Measurements from ENCODE around the gene DPRX. TPM values are rescaled to one million over a fixed set of nuclear protein-coding genes. Genes with fewer than 3 reads are reported as not detected.
"Not testable (repeated sequence)": the region's sequence is repeated elsewhere in the genome, so short reads cannot be mapped to it uniquely, and the experiment has no call there.

The DPRX gene
- total RNA-seq, 2 donors from 2014 or later: not detected

DNA sequence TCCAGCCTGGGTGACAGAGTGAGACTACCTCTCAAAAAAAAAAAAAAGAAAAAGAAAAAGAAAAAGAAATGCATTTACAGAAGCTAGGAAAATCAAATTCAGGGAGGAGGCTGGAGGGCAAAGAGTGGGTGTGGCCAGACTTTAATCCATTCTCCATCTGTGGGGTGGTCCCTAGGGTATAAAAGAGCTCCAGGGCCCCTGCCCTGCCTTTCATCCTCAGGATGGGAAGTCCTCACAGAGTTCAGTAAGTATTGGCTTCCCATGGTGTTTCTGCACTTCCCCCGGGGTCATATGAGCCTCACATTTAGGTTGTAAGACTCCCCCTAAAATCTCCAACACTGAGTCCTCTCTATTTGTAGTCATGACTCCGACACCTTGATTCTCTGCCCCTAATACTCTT, 33.0 kb downstream of the DPRX start:
- Histone ChIP-seq H3K36me3 (no peaks in the 10 kb centered on the region), H3K9me3 (no peaks in the 10 kb centered on the region), H3K4me1 (replicated peaks) (no peaks in the 10 kb centered on the region), H3K27me3 (replicated peaks; ENCODE audit: insufficient read depth) (no peaks in the 10 kb centered on the region), H3K4me3 (no peak overlapping the region), H3K27ac (no peak overlapping the region)
- DNase-seq (ENCODE audit: low spot score): no peak
- 76% methylated on average over 2 of the region's 2 CpGs for WGBS
- TF ChIP-seq, protein P1, sequence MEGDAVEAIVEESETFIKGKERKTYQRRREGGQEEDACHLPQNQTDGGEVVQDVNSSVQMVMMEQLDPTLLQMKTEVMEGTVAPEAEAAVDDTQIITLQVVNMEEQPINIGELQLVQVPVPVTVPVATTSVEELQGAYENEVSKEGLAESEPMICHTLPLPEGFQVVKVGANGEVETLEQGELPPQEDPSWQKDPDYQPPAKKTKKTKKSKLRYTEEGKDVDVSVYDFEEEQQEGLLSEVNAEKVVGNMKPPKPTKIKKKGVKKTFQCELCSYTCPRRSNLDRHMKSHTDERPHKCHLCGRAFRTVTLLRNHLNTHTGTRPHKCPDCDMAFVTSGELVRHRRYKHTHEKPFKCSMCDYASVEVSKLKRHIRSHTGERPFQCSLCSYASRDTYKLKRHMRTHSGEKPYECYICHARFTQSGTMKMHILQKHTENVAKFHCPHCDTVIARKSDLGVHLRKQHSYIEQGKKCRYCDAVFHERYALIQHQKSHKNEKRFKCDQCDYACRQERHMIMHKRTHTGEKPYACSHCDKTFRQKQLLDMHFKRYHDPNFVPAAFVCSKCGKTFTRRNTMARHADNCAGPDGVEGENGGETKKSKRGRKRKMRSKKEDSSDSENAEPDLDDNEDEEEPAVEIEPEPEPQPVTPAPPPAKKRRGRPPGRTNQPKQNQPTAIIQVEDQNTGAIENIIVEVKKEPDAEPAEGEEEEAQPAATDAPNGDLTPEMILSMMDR (IDR thresholded peaks at IDR 0.05): no peak
- no peak for TF ChIP-seq POLR2AphosphoS5 (IDR thresholded peaks at IDR 0.05)
- TF ChIP-seq POLR2A (IDR thresholded peaks at IDR 0.05): no peak
- intact Hi-C loops (cut with DNase I): no loop called here

DNA sequence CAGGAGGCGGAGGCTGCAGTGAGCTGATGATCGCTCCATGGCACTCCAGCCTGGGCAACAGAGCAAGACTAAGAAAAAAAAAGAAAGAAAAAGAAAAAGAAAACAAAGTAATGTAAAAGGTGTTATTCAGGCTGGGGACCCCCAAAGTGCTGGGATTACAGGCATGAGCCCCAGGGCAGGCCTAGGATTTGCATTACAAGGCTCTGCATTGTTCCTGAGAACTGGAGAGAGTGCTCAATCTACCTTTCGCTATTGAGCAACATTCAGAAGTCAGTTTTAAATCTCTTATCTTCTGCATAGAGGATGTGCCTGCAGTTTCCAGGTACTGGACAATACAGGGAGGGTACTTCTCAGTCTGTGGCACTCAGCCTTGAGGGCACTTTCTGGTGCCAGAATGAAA, 34.5 kb downstream of the DPRX start:
- H3K4me3 ChIP-seq; H3K4me1 ChIP-seq (replicated peaks); H3K9me3 ChIP-seq; DNase-seq (ENCODE audit: low spot score); intact Hi-C loops (cut with DNase I); H3K27me3 ChIP-seq (replicated peaks; ENCODE audit: insufficient read depth); H3K27ac ChIP-seq; H3K36me3 ChIP-seq: not testable (repeated sequence)
- 88% methylated on average over 3 of the region's 3 CpGs for WGBS

DNA sequence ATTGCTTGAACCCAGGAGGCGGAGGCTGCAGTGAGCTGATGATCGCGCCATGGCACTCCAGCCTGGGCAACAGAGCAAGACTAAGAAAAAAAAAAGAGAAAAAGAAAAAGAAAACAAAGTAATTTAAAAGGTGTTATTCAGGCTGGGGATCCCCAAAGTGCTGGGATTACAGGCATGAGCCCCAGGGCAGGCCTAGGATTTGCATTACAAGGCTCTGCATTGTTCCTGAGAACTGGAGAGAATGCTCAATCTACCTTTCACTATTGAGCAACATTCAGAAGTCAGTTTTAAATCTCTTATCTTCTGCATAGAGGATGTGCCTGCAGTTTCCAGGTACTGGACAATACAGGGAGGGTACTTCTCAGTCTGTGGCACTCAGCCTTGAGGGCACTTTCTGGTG, 37.0 kb downstream of the DPRX start:
- not testable (repeated sequence) for H3K36me3 ChIP-seq
- WGBS: 95% methylated on average over 3 of the region's 3 CpGs

DNA sequence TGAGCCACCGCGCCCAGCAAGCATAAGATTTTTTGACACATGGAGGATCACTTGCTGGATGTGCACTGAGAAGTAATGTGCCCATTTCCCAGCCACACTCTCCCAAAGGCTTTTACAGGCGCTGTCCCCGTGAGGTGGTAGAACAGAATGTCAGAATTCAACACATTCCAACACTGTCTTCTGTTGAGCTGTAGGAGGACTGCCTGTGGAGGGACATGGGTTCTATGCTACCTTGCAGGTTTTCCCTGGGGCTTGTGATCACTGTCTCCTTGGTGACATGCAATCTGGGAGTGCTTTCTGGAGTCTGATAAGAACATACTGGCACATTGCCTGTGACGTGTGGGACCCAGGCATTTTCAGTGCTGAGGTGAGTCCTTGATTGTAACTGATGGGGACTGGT, 38.5 kb downstream of the DPRX start:
- Histone ChIP-seq H3K36me3 (no peaks in the 10 kb centered on the region), H3K27me3 (replicated peaks; ENCODE audit: insufficient read depth) (no peaks in the 10 kb centered on the region), H3K27ac (no peak overlapping the region), H3K9me3 (no peaks in the 10 kb centered on the region), H3K4me1 (replicated peaks) (no peaks in the 10 kb centered on the region), H3K4me3 (no peak overlapping the region)
- DNase-seq (ENCODE audit: low spot score): no peak
- WGBS: 88% methylated on average over 5 of the region's 5 CpGs
- TF ChIP-seq, protein P1 (IDR thresholded peaks at IDR 0.05): no peak
- TF ChIP-seq POLR2AphosphoS5 (IDR thresholded peaks at IDR 0.05) (no peak), POLR2A (IDR thresholded peaks at IDR 0.05) (no peak)
- intact Hi-C loops (cut with DNase I): no loop called here

More for the DNA sequence above, 37.0 kb downstream of the DPRX start:
- DNase-seq (ENCODE audit: low spot score); H3K9me3 ChIP-seq; H3K4me1 ChIP-seq (replicated peaks); intact Hi-C loops (cut with DNase I); H3K27ac ChIP-seq; H3K27me3 ChIP-seq (replicated peaks; ENCODE audit: insufficient read depth); H3K4me3 ChIP-seq: not testable (repeated sequence)

DNA sequence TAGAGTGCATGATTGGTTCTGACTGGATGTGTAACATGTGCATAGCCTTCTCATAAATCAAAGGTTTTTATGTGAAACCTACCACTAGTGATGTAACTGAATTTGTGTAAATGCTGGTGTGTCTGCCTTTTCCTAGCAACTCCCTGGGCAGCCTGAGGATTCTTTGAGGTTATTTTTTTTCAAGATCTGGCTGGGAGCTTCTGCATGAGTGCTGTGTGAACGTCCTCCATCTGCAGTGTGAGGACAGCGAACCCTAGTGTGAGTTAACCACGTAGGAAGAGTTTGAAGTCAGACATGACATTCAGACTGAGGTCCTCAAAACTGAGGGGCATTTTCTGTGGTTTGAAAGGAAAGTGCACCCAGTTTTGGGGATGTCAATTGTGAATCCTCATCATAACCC, 39.9 kb downstream of the DPRX start:
- WGBS: 28% methylated on average over 3 of the region's 3 CpGs
- no peak overlapping the region for H3K27ac ChIP-seq
- H3K4me3 ChIP-seq: no peak overlapping the region
- TF ChIP-seq POLR2A (IDR thresholded peaks at IDR 0.05): no peak
- no peak for TF ChIP-seq POLR2AphosphoS5 (IDR thresholded peaks at IDR 0.05)
- TF ChIP-seq, protein P1 (IDR thresholded peaks at IDR 0.05): no peak
- intact Hi-C loops (cut with DNase I): no loop called here
- no peaks in the 10 kb centered on the region for H3K9me3 ChIP-seq
- no peaks in the 10 kb centered on the region for H3K36me3 ChIP-seq
- no peak for DNase-seq (ENCODE audit: low spot score)
- no peaks in the 10 kb centered on the region for H3K27me3 ChIP-seq (replicated peaks; ENCODE audit: insufficient read depth)
- H3K4me1 ChIP-seq (replicated peaks): no peaks in the 10 kb centered on the region

MicroRNAs within 50 kb of the gene (microRNA counts, 767-probe panel; counts per million panel counts)
- 2,503 to 2,763 counts per million in 2 donors for microRNA hsa-miR-1323
- 0 to 431 counts per million in 2 donors for microRNA hsa-miR-498
- microRNA hsa-miR-512-3p: 431 to 2,201 counts per million in 2 donors
- 431 to 2,056 counts per million in 2 donors for microRNA hsa-miR-512-5p
- 2,448 to 2,570 counts per million in 2 donors for microRNA hsa-miR-515-3p
- 2,518 to 2,570 counts per million in 2 donors for microRNA hsa-miR-515-5p
- 2,763 to 2,793 counts per million in 2 donors for microRNA hsa-miR-519c-3p
- 0 to 431 counts per million in 2 donors for microRNA hsa-miR-519e-3p
- 0 to 431 counts per million in 2 donors for microRNA hsa-miR-520e
- microRNA hsa-miR-520f: 0 to 431 counts per million in 2 donors

Small RNAs within 50 kb of the gene (microRNA-seq; reads per million reads assigned to microRNA genes)
- 0.42 reads per million for gene MIR1323
- not detected for gene MIR498
- gene MIR512-1: not detected
- not detected for gene MIR512-2
- gene MIR515-1: not detected
- not detected for gene MIR515-2
- 0.59 reads per million for gene MIR519C
- not detected for gene MIR519E
- not detected for gene MIR520E
- gene MIR520F: not detected

Small RNAs within 50 kb of the gene (small RNA-seq; reads per million reads assigned to genes)
- gene MIR1323 (0 to 0.10 reads per million in 2 donors), gene MIR498 (0 reads per million in 2 donors), gene MIR512-1 (0 reads per million in 2 donors), gene MIR512-2 (0 reads per million in 2 donors), gene MIR515-1 (0 reads per million in 2 donors), gene MIR515-2 (0 reads per million in 2 donors), gene MIR519C (0 reads per million in 2 donors), gene MIR519E (0 reads per million in 2 donors), gene MIR520E (0 reads per million in 2 donors), gene RNU6-698P (0 reads per million in 2 donors)

Other genes with a start within 250 kb of the DPRX start
- gene ZNF765, start 236.8 kb upstream of the DPRX start, total RNA-seq: 10 to 100 TPM; 12.5 to 23.0 TPM
- 10 to 100 TPM; 48.3 to 51.7 TPM for gene ZNF761, start 200.0 kb upstream of the DPRX start, total RNA-seq
- 1 to 10 TPM; 6.8 to 9.1 TPM for gene ZNF813, start 164.3 kb upstream of the DPRX start, total RNA-seq
- 10 to 100 TPM; 30.6 to 39.6 TPM for gene ZNF331, start 93.9 kb upstream of the DPRX start, total RNA-seq
- gene NLRP12, start 192.3 kb downstream of the DPRX start, total RNA-seq: under 1 TPM in 1 of 2 donors, not detected in 1; 0.97 TPM
- gene MYADM, start 235.9 kb downstream of the DPRX start, total RNA-seq: 10 to 100 TPM; 56.4 to 96.3 TPM

All from prostate gland (tissue), 2 donors.